Esophagus squamous epithelium (tissue), 4 donors: ENCODE measurements around the gene SKI.

Experiments used
- CTCF ChIP-seq, 6 experiments: fragments of 450-650 bp in 4 of 6; fragments of 200-600 bp in 2 of 6; sonication (generic) in 2 of 6; IDR thresholded peaks; one replicate each; pipeline ENCODE4 v1.5.1; 2016 to 2019; ENCODE audit warnings: antibody characterized with exemption in 6 of 6, mild to moderate bottlenecking in 4 of 6, moderate library complexity in 4 of 6
- POLR2A ChIP-seq, 4 donors: fragments of 450-650 bp; IDR thresholded peaks; one replicate each; pipeline ENCODE4 v1.6.1; 2017; ENCODE audit warnings: antibody characterized with exemption in 4 of 4, mild to moderate bottlenecking in 4 of 4, moderate library complexity in 3 of 4

- no peak for TF ChIP-seq CTCF (IDR thresholded peaks at IDR 0.05)
- TF ChIP-seq POLR2A (IDR thresholded peaks at IDR 0.05) = no peak
Observed at GRCh38 chr1:2343023-2343935, 115.2 kb downstream of the SKI start.
